ENCODE results near the gene COL25A1.
"Not testable (repeated sequence)": the region's sequence is repeated elsewhere in the genome, so short reads cannot be mapped to it uniquely, and the experiment has no call there.

The COL25A1 gene

GRCh38 chr4:109041463-109042360, 260.7 kb downstream of the COL25A1 start:
- DNase-seq: no peak

- no peak for DNase-seq
Measured at GRCh38 chr4:109040441-109040840, 262.0 kb downstream of the COL25A1 start.

- no peak for DNase-seq
Measured at GRCh38 chr4:109037026-109037425, 265.4 kb downstream of the COL25A1 start.

GRCh38 chr4:109033993-109034392, 268.5 kb downstream of the COL25A1 start:
- DNase-seq: no peak

GRCh38 chr4:109032671-109033070, 269.8 kb downstream of the COL25A1 start:
- no peak for DNase-seq

GRCh38 chr4:109029987-109030386, 272.5 kb downstream of the COL25A1 start:
- no peak for DNase-seq

- no peak for DNase-seq
Measured at GRCh38 chr4:109027016-109027500, 275.4 kb downstream of the COL25A1 start.

- no peak for DNase-seq
Measured at GRCh38 chr4:109026588-109026987, 275.9 kb downstream of the COL25A1 start.

- no peak for DNase-seq
Measured at GRCh38 chr4:109025471-109026076, 276.9 kb downstream of the COL25A1 start.

GRCh38 chr4:109022961-109023360, 279.5 kb downstream of the COL25A1 start:
- DNase-seq: no peak

- not testable (repeated sequence) for DNase-seq
Measured at GRCh38 chr4:109021630-109022029, 280.8 kb downstream of the COL25A1 start.

- no peak for DNase-seq
Measured at GRCh38 chr4:109020861-109021260, 281.6 kb downstream of the COL25A1 start.

GRCh38 chr4:109016200-109016599, 286.3 kb downstream of the COL25A1 start:
- no peak for DNase-seq

- no peak for DNase-seq
Measured at GRCh38 chr4:109015413-109015810, 287.0 kb downstream of the COL25A1 start.

- DNase-seq: no peak
Measured at GRCh38 chr4:109014593-109015412, 287.7 kb downstream of the COL25A1 start.

GRCh38 chr4:109012286-109012880, 290.1 kb downstream of the COL25A1 start:
- no peak for DNase-seq

GRCh38 chr4:109011241-109012026, 291.0 kb downstream of the COL25A1 start:
- no peak for DNase-seq

GRCh38 chr4:109010521-109010920, 291.9 kb downstream of the COL25A1 start:
- DNase-seq: no peak

- peak; percentile 66 for DNase-seq
Measured at GRCh38 chr4:109009909-109010308, 292.5 kb downstream of the COL25A1 start.

- no peak for DNase-seq
Measured at GRCh38 chr4:109007976-109008375, 294.5 kb downstream of the COL25A1 start.

- no peak for DNase-seq
Measured at GRCh38 chr4:109005523-109005922, 296.9 kb downstream of the COL25A1 start.

GRCh38 chr4:109004418-109004817, 298.0 kb downstream of the COL25A1 start:
- DNase-seq: no peak
